SKM-1 (cell line): Measurements from ENCODE around the gene PSG7.
"Not testable (repeated sequence)": the region's sequence is repeated elsewhere in the genome, so short reads cannot be mapped to it uniquely, and the experiment has no call there.

Source experiments
- DNase-seq: peaks from one replicate; lab custom pipeline; 2025; ENCODE audit not compliant: unreplicated experiment; lab: John Stamatoyannopoulos, UW

PSG7 gene

GRCh38 chr19:42937107-42937506 is at the start of gene PSG7:
Gene PSG7, minus strand, starts transcription at chr19:42937207. Its CDS starts 131 bp downstream, at chr19:42937076.
- not testable (repeated sequence) for DNase-seq

DNA sequence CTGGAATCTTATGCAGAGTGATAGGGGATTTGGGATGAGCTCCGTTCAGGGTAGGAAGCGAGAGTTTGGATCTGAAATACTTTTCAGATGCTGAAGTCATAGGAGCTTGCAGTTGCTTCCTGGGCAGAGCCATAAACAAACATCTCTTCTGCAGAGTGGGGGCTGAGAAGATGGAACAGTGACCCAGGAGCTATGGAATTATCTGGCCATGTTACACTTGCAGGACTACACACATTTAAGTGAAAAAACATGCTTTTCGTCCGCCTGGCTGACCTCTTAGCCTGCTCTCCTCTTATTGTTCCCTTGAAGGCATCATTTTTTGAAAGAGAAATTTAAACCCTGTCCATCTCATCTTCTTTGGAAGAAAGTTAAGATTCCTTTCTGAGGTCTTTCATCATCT is 48.6 kb upstream of the PSG7 start:
- no peak for DNase-seq

- DNase-seq: not testable (repeated sequence)
Measured at GRCh38 chr19:42982111-42982510, 45.1 kb upstream of the PSG7 start.

- DNase-seq: not testable (repeated sequence)
Measured at GRCh38 chr19:42971451-42971850, 34.4 kb upstream of the PSG7 start.

- DNase-seq: no peak
Measured at GRCh38 chr19:42965176-42965575, 28.2 kb upstream of the PSG7 start.

DNA sequence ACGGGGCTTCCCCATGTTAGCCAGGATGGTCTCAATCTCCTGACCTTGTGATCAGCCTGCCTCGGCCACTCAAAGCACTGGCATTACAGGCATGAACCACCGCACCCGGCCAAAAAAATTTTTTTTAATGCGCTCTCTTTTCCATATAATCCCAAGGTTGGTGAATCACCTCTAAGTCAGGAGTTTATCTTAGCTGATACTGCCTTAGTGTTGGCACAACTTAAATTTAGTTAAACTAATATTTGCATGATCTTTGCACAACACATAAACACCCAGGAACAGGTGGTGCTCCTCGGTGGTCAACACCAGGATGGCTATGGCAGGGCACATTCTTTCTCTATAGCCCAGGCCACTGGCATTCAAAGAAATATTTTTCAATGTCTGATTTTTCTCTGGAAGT is 24.1 kb upstream of the PSG7 start:
- no peak for DNase-seq

GRCh38 chr19:42952126-42952525 is 15.1 kb upstream of the PSG7 start:
- DNase-seq: not testable (repeated sequence)

DNA sequence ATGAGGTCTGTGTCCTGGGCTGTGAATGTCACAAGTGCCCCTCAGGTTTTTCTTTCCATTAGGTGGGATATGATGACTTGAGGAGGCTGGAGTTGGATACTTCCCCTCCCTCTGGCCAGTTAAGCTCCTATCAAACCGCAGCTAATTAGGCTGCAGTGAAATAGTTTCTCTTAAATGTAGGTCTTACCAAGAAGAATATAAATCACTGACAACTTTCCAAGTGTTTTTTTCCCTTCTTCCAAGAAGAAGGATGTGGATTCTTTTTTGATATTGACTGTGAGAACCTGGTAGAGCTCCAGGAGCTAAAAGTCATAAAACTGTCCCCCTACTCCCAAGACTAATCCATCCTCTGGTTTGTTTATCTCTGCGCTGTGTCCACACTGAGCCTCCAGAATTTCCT is 14.5 kb upstream of the PSG7 start:
- not testable (repeated sequence) for DNase-seq

GRCh38 chr19:42942187-42942789 is 5.3 kb upstream of the PSG7 start:
- no peak for DNase-seq

DNA sequence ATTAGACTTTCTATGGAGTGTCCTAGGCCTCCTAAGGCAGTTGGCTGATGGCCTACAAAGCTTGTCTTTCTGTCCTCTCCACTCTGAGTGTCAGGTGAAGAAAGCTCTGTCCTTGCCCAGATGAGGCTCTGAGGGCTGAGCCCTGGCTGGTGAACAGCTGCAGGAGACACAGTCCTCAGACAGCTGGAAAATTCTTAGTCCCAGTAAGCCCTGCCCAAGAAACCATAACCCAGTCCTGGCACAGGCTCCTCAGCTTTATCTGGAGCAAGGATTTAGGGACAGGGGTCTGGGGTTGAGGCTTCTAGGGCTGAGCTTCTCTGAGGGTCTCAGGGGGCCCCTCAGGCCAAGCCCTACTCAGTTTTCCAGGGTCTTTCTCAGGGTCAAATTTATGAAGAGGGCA is 2.3 kb downstream of the PSG7 start:
- not testable (repeated sequence) for DNase-seq

- not testable (repeated sequence) for DNase-seq
Measured at GRCh38 chr19:42934183-42934582, 2.8 kb downstream of the PSG7 start.

DNA sequence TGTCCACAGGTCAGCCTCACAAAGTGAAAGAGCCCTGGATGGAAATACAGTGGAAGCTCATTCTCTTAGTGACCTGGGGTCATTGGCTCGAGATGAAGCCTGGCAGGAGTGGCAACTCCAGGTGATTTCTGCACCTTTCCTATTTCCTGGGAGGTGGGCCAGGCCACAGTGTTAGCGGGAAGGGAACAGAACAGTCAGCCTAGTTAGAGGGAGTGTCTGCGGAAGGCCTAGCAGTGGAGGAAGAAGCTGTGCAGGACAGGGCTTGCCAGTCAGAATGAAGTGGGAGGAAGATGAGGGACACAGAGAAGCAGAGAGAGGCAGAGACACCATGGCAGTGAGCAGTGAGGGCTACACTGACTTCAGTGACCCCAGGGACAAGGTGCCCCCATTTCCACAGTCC is 3.6 kb downstream of the PSG7 start:
- not testable (repeated sequence) for DNase-seq

DNA sequence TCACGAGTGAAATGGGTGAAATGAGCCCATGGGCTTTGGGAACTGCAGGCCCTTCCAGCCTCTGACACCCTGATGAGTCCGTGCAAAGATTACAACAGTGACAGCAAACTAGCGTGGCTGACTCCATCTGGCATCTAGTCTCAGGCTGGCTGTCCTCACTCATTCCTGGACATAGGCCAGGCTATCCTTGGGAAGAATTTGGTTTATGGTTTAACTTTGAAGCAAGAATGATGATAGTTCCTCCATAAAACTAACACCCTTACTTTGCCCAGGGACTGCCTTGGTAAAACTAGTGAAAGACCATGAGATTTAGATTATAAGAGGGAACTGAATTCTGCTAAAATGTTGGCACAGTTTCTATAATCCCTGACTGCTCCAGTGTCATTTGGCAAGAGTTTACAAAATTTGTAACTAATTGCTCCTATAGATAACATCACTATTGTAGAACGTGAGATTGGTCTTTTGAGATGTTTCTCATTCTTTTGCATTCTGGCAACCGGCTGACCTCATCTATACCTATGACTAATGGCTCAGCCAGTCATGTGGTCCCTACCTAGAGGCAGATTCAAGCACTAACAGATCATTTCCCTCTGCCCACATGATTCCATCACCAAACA is 4.4 kb downstream of the PSG7 start:
- not testable (repeated sequence) for DNase-seq

GRCh38 chr19:42930214-42930613 is 6.8 kb downstream of the PSG7 start:
- DNase-seq: not testable (repeated sequence)

DNA sequence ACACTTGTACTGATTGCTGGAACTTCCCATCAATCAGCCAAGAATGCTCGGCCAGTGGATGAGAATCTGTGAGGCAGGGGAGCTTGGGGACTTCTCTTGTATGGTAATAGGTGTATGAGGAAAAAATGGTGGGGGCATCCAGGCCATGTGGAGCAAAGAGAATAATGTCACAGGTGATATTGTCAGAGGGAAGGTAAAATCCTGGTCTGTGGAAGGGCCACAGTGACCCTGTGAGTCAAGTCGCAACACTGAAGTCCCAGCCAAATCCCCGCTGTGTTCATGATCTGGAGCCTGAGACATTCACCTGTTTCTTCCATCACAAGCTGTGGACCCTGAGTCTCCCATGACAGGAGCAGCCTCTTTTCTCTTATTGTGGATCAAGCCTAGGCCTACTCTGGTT is 8.1 kb downstream of the PSG7 start:
- no peak for DNase-seq

- DNase-seq: no peak
Measured at GRCh38 chr19:42926781-42927180, 10.2 kb downstream of the PSG7 start.

- DNase-seq: not testable (repeated sequence)
Measured at GRCh38 chr19:42923106-42923505, 13.9 kb downstream of the PSG7 start.

DNA sequence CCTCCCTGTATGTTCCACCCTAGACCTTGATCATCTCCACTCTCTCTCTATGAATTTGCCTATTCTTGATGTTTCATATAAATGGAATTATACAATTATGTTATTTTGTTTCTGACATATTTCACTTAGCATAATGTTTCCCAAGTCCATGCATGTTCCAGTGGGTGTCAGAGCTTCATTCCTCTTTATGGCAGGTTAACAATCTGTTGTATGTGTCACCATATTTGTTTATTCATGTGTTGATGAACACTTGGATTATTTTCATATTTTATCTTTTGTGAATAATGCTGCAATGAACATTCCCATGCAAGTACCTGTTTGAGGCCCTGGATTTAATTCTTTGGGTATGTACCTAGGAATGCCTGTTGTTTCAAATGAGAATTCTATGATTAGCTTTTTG is 16.0 kb downstream of the PSG7 start:
- DNase-seq: not testable (repeated sequence)

DNA sequence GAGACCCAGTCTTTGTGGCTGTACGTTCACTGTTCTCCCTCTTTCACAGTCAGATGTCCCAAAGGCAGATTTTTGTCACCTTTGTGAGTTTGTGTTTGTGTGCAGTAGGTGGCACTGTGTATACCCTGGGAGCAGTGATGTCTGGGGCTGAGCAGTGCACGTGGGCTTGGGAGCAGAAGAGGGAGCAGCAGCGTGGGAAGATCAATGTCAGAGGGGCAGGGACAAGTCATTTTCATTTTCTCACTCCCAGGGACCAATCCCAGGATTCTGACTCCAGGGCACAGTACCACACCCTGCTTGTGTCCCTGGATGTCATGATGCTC is 17.3 kb downstream of the PSG7 start:
- DNase-seq: no peak

DNA sequence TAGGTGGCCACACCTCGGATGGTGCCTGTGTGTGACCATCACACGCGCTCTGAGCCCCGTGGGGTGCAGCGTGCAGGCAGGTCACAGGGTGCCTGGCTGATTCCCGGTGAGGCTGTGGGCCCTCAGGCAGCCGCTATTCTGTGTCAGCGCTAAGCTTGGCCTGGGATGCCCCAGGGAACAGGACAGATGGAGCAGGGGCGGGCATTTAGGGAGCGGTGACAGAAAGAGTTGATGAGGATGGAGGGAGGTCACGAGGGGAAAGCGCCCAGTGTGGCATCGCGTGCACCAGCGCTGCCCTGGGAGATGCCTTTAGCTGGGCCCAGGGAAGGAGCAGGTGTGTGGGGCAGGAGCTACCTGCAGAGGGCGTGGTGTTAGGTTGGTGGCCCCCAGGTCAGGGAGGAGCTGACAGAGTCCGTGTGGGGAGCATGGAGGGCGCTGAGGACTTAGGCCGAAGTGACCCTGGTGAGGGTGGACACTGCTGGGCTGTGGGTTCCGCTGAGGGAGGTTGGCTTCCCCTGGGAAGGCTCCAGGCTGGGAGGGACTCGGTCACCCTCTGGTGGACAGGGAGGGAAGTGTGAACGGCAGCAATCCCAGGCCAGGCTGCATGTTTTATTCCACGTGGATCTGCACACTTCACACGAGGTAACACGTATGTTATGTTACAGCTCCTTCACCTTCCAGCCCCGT is 17.8 kb downstream of the PSG7 start:
- not testable (repeated sequence) for DNase-seq

GRCh38 chr19:42918377-42919069 is 18.5 kb downstream of the PSG7 start:
- DNase-seq: not testable (repeated sequence)

GRCh38 chr19:42917634-42918033 is 19.4 kb downstream of the PSG7 start, which contains the start of gene PSG6:
Gene PSG6, minus strand, starts transcription at chr19:42917894. Its CDS starts 102 bp downstream, at chr19:42917792.
- DNase-seq: not testable (repeated sequence)
